ENCODE results near the gene NUCB1. TPM values are rescaled to one million over a fixed set of nuclear protein-coding genes. Genes with fewer than 3 reads are reported as not detected.

The NUCB1 gene
- total and polyA plus RNA-seq, 9 of the 15 experiments (the other 6 are each of a cell fraction or from before 2014, with no cell fraction given): 3.1 to 153 (median 71.7) TPM

DNA sequence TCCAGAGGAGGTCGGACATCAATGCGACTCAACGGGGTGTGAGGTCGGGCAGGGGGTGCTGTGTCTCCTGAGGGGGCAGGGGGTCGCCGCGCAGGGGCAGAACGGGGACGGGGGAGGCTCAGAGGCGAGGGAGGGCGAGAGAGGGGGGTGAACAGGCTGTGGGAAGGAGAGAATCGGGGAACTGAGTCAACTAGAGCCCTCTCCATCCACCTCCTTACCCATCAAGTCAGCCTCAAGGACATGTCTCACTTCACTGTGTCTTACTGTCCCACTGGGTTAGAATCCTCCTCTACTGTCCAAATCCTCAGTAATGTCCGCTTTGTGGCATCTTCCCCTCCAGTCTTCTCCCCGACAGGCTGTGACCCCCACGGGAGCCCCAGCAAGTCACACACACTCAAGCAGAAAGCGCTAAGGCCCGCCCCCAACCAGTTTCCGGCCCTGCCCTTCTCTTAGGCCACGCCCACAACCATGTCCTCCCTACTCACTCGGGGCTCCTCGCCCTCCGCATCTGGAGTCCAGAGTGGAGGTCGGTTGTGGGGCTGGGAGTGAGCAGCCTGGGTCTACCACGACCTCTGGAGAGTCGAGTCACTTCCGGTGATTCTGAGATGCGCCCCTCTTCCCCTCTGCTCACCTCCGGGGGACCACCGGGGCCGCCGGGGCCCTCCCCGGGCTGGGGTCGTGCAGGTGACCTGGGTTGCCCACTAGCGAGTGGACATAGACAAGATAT, 41.0 kb upstream of the NUCB1 start (continued):
- no peak for TF ChIP-seq MCM2 (IDR thresholded peaks at IDR 0.05; ENCODE audit: low read depth)
- TF ChIP-seq RBM39 (optimal IDR thresholded peaks at IDR 0.05; ENCODE audit: low read depth, low read length): no peak
- TF ChIP-seq ERF (CRISPR knock-in tag; IDR thresholded peaks at IDR 0.05): no peak
- TF ChIP-seq, protein P1, sequence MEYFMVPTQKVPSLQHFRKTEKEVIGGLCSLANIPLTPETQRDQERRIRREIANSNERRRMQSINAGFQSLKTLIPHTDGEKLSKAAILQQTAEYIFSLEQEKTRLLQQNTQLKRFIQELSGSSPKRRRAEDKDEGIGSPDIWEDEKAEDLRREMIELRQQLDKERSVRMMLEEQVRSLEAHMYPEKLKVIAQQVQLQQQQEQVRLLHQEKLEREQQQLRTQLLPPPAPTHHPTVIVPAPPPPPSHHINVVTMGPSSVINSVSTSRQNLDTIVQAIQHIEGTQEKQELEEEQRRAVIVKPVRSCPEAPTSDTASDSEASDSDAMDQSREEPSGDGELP (CRISPR knock-in tag; IDR thresholded peaks at IDR 0.05; ENCODE audit: borderline replicate concordance): no peak; the same call in 1 of the 2 replicates
- TF ChIP-seq CCNT2 (IDR thresholded peaks at IDR 0.05; ENCODE audit: borderline replicate concordance, extremely low read depth, insufficient read length, low read depth, low read length): no peak
- peak; percentile 70; the same call in 1 of the 2 replicates for TF ChIP-seq SUPT5H (IDR thresholded peaks at IDR 0.05)
- peak; percentile 92 for TF ChIP-seq ZNF263 (CRISPR knock-in tag; IDR thresholded peaks at IDR 0.05; ENCODE audit: borderline replicate concordance)
- TF ChIP-seq TFAM (CRISPR knock-in tag; conservative IDR thresholded peaks at IDR 0.05): no peak
- TF ChIP-seq KDM2B (CRISPR knock-in tag; IDR thresholded peaks at IDR 0.05): peak; percentile 51; the same call in 1 of the 2 replicates
- TF ChIP-seq KHSRP (IDR thresholded peaks at IDR 0.05): no peak
- TF ChIP-seq, protein P2, sequence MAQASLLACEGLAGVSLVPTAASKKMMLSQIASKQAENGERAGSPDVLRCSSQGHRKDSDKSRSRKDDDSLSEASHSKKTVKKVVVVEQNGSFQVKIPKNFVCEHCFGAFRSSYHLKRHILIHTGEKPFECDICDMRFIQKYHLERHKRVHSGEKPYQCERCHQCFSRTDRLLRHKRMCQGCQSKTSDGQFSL (CRISPR knock-in tag; IDR thresholded peaks at IDR 0.05): no peak
- TF ChIP-seq, protein P2 (tag; IDR thresholded peaks at IDR 0.05): no peak
- no peak for TF ChIP-seq SMARCB1 (IDR thresholded peaks at IDR 0.05; ENCODE audit: insufficient read length, low read depth)
- no peak; a peak in 1 of 4 replicates for TF ChIP-seq NRF1 (conservative IDR thresholded peaks at IDR 0.05 in 1 of 2, IDR thresholded peaks at IDR 0.05 in 1 of 2)
- no peak for TF ChIP-seq MEF2D (tag; conservative IDR thresholded peaks at IDR 0.05; ENCODE audit: low read depth)
- no peak for TF ChIP-seq ZNF644 (tag; IDR thresholded peaks at IDR 0.05; ENCODE audit: low read depth)
- TF ChIP-seq ZNF778 (CRISPR knock-in tag; IDR thresholded peaks at IDR 0.05): no peak
- no peak for TF ChIP-seq COPS2 (conservative IDR thresholded peaks at IDR 0.05)
- TF ChIP-seq, protein P3, sequence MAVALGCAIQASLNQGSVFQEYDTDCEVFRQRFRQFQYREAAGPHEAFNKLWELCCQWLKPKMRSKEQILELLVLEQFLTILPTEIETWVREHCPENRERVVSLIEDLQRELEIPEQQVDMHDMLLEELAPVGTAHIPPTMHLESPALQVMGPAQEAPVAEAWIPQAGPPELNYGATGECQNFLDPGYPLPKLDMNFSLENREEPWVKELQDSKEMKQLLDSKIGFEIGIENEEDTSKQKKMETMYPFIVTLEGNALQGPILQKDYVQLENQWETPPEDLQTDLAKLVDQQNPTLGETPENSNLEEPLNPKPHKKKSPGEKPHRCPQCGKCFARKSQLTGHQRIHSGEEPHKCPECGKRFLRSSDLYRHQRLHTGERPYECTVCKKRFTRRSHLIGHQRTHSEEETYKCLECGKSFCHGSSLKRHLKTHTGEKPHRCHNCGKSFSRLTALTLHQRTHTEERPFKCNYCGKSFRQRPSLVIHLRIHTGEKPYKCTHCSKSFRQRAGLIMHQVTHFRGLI (CRISPR knock-in tag; IDR thresholded peaks at IDR 0.05): no peak
- no peak for TF ChIP-seq RBM17 (IDR thresholded peaks at IDR 0.05; ENCODE audit: borderline replicate concordance, low read depth, low read length)
- 0 out of 2 replicates have a peak, but pooled peaks have one; percentile 6 for TF ChIP-seq L3MBTL2 (IDR thresholded peaks at IDR 0.05)
- TF ChIP-seq JUND (IDR thresholded peaks at IDR 0.05; ENCODE audit: borderline replicate concordance, low read depth, low read length): 0 out of 2 replicates have a peak, but pooled peaks have one; percentile 13
- TF ChIP-seq JUND (tag; IDR thresholded peaks at IDR 0.05; ENCODE audit: borderline replicate concordance, low read depth, low read length): no peak
- TF ChIP-seq MYBL2 (IDR thresholded peaks at IDR 0.05; ENCODE audit: low read depth): no peak
- no peak for TF ChIP-seq MYBL2 (CRISPR knock-in tag; IDR thresholded peaks at IDR 0.05; ENCODE audit: borderline replicate concordance)
